Panc1 (cell line): Measurements from ENCODE around the gene PPP1R15A. TPM values are rescaled to one million over a fixed set of nuclear protein-coding genes. Genes with fewer than 3 reads are reported as not detected.
"Not testable (repeated sequence)": the region's sequence is repeated elsewhere in the genome, so short reads cannot be mapped to it uniquely, and the experiment has no call there.

Source experiments
- ATAC-seq: fragments of 200-7000 bp; cut with Tn5 transposase; 2 replicates; pipeline ENCODE4 v1.9.1; 2020; ENCODE audit warnings: mild to moderate bottlenecking, moderate library complexity
- BruUV-seq: library from RNA; stranded (reverse); fragments of 400-500 nt; replicated peaks from 2 replicates; lab custom pipeline; 2021; lab: Mats Ljungman, UMichigan
- CTCF ChIA-PET: fragments of 300-600 bp; sonication (Branson Sonifier 250); formaldehyde crosslinking; loops from one replicate; lab custom pipeline; 2022; ENCODE audit warnings: antibody characterized with exemption; lab: Charles Lee
- POLR2A ChIA-PET: fragments of 300-600 bp; sonication (Branson Sonifier 250); formaldehyde crosslinking; loops from one replicate; lab custom pipeline; 2022; ENCODE audit warnings: antibody characterized with exemption; lab: Charles Lee
- DNase-seq: peaks from one replicate; pipeline ENCODE4 v3.0.0-alpha.2; 2010; ENCODE audit warnings: low read depth, low spot score
- H3K27ac ChIP-seq: 2 replicates; pipeline ENCODE4 v1.5.1; 2011; ENCODE audit warnings: mild to moderate bottlenecking, low read length, inconsistent platforms
- H3K27me3 ChIP-seq: fragments of 200-500 bp; sonication (Bioruptor generic); 2 replicates; pipeline ENCODE4 v1.6.0; 2014; ENCODE audit warnings: low read length, inconsistent platforms; ENCODE audit not compliant: control insufficient read depth, insufficient read depth
- H3K36me3 ChIP-seq: fragments of 200-500 bp; sonication (Bioruptor generic); 2 replicates; pipeline ENCODE4 v1.5.1; 2014; ENCODE audit warnings: inconsistent platforms, mild to moderate bottlenecking, low read length, moderate library complexity; ENCODE audit not compliant: control insufficient read depth, insufficient read depth
- H3K4me1 ChIP-seq: 2 replicates; pipeline ENCODE4 v1.5.1; 2011; ENCODE audit warnings: inconsistent platforms, mild to moderate bottlenecking, low read length, moderate library complexity; ENCODE audit not compliant: control insufficient read depth, insufficient read depth
- H3K4me3 ChIP-seq, 2 experiments: 2 replicates each; pipeline ENCODE4 v1.5.1; 2011 to 2012; ENCODE audit warnings: low read depth in 2 of 2, low read length in 2 of 2, mild to moderate bottlenecking in 2 of 2, inconsistent platforms in 1 of 2, moderate library complexity in 1 of 2
- H3K9me3 ChIP-seq: fragments of 200-500 bp; sonication (Bioruptor generic); 2 replicates; pipeline ENCODE4 v1.5.1; 2014; ENCODE audit warnings: low read depth, mild to moderate bottlenecking, inconsistent platforms, low read length, moderate library complexity; ENCODE audit not compliant: control insufficient read depth, insufficient read depth
- CTCF ChIP-seq: fragments of 450-650 bp; IDR thresholded peaks from 2 replicates; pipeline ENCODE4 v1.5.1; 2017; ENCODE audit warnings: mild to moderate bottlenecking
- POLR2AphosphoS5 ChIP-seq: IDR thresholded peaks from 2 replicates; pipeline ENCODE4 v1.6.1; 2012; ENCODE audit warnings: mild to moderate bottlenecking, low read depth, low read length, moderate library complexity
- REST ChIP-seq, 2 experiments: IDR thresholded peaks; 2 replicates each; pipeline ENCODE4 v1.6.1; 2011 to 2012; ENCODE audit warnings: low read depth in 2 of 2, control low read depth in 1 of 2, low read length in 1 of 2, mild to moderate bottlenecking in 1 of 2, moderate library complexity in 1 of 2; ENCODE audit not compliant: insufficient read depth in 1 of 2
- SIN3A ChIP-seq: IDR thresholded peaks from 2 replicates; pipeline ENCODE4 v1.6.1; 2012; ENCODE audit warnings: low read depth, mild to moderate bottlenecking, low read length, moderate library complexity, borderline replicate concordance; ENCODE audit not compliant: insufficient read depth
- TCF7L2 ChIP-seq: IDR thresholded peaks from 2 replicates; pipeline ENCODE4 v1.6.1; 2011; ENCODE audit warnings: mild to moderate bottlenecking, low read depth, low read length, inconsistent platforms
- in situ Hi-C: cut with HindIII; loops from 2 replicates; pipeline ENCODE4 v1.10.0; 2016; ENCODE audit warnings: low sequenced_read_pairs, low pct_unique_long_range_greater_than_20kb
- intact Hi-C: fragments of 100-400 bp; cut with micrococcal nuclease; formaldehyde crosslinking; loops from one replicate; pipeline ENCODE4 v1.10.0; 2022; ENCODE audit not compliant: unreplicated experiment
- total RNA-seq: library from RNA; stranded (reverse); gene quantifications from one replicate; pipeline ENCODE4 v1.2.1, GENCODE V29; 2021; ENCODE audit not compliant: unreplicated experiment

PPP1R15A gene
- total RNA-seq, 1 experiment from 2014 or later: 27.1 TPM

GRCh38 chr19:48878196-48879024, 6.2 kb downstream of the PPP1R15A start:
- BruUV-seq: no TSS peak
- in situ Hi-C loops: no loop called here
- intact Hi-C loops: no loop called here
- DNase-seq: no peak
- Histone ChIP-seq H3K4me1 (peaks cover 10% of the 10 kb centered on the region), H3K27me3 (no peaks in the 10 kb centered on the region), H3K9me3 (no peaks in the 10 kb centered on the region), H3K36me3 (peaks cover 3% of the 10 kb centered on the region; the same call in 1 of the 2 replicates), H3K4me3 (no peak overlapping the region), H3K27ac (no peak overlapping the region)
- ATAC-seq: no peak
- POLR2A ChIA-PET: interaction anchor here (0.5 kb wide), 1 partner anchor 355 kb away, joined by 10 read pairs; no protein-coding TSS in a partner anchor
- no peak for TF ChIP-seq CTCF
- CTCF ChIA-PET: no interaction called here

- intact Hi-C loops: no loop called here
- BruUV-seq: no TSS peak
- CTCF ChIA-PET: no interaction called here
Observed at GRCh38 chr19:48879025-48879637, 6.9 kb downstream of the PPP1R15A start.

GRCh38 chr19:48879696-48880095, 7.5 kb downstream of the PPP1R15A start:
- H3K9me3 ChIP-seq, DNase-seq, CTCF ChIA-PET, POLR2A ChIA-PET, BruUV-seq, H3K36me3 ChIP-seq, ATAC-seq, H3K27ac ChIP-seq, H3K4me3 ChIP-seq, H3K4me1 ChIP-seq, in situ Hi-C loops, H3K27me3 ChIP-seq, intact Hi-C loops: not testable (repeated sequence)

More at GRCh38 chr19:48879025-48879637, 6.9 kb downstream of the PPP1R15A start:
- DNase-seq (no peak), ATAC-seq (no peak)
- POLR2A ChIA-PET: no interaction called here
- no peaks in the 10 kb centered on the region for H3K27me3 ChIP-seq
- no peaks in the 10 kb centered on the region for H3K9me3 ChIP-seq
- no peaks in the 10 kb centered on the region for H3K36me3 ChIP-seq
- in situ Hi-C loops: no loop called here
- no peak overlapping the region for H3K27ac ChIP-seq
- H3K4me1 ChIP-seq: peaks cover 10% of the 10 kb centered on the region
- TF ChIP-seq TCF7L2 (no peak), REST (IDR thresholded peaks at IDR 0.05; ENCODE audit: insufficient read depth in 1 of 2, low read depth in 2 of 2, low read length in 1 of 2) (no peak), CTCF (no peak), SIN3A (no peak), POLR2AphosphoS5 (no peak)
- H3K4me3 ChIP-seq: no peak overlapping the region
